GM21619 (cell line): ENCODE measurements around the gene CAPN9.
"Not testable (repeated sequence)": the region's sequence is repeated elsewhere in the genome, so short reads cannot be mapped to it uniquely, and the experiment has no call there.

Experiments used
- ATAC-seq: cut with Tn5 transposase; IDR thresholded peaks from one replicate; pipeline ENCODE4 v1.9.1; 2021; ENCODE audit not compliant: unreplicated experiment

Gene CAPN9

GRCh38 chr1:230767859-230768612 is 20.8 kb downstream of the CAPN9 start:
- ATAC-seq = not testable (repeated sequence)

DNA sequence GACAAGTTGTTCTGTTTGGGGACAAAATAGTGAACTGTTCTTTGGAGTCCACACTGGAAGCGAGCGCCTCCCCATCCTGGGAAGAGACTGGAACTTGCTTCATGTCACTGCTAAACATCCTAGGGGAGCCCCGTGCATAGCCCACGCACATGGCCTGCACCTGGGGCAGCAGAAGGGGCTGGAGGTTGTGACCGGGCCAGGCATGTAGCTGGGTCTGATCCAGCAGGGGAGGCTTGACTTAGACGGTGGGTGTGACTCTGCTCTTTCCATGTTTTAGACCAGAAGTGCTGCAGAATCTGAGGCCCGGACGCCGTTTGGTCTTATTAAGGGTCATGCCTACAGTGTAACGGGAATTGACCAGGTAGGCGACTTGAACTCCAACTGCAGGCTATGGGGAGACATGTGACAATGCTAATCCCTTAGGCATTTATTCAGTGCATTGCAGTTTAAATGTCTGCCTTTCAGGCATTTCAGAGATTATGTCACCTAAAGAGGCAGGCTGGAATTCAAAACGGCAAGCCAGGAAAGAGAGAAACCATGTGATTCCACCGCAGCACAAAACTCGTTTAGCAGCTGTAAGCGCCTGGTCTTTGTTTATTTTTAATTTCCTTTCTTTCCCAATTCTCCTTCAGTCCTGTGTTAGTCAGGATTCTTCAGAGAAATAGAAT is 21.8 kb downstream of the CAPN9 start:
- no peak for ATAC-seq

DNA sequence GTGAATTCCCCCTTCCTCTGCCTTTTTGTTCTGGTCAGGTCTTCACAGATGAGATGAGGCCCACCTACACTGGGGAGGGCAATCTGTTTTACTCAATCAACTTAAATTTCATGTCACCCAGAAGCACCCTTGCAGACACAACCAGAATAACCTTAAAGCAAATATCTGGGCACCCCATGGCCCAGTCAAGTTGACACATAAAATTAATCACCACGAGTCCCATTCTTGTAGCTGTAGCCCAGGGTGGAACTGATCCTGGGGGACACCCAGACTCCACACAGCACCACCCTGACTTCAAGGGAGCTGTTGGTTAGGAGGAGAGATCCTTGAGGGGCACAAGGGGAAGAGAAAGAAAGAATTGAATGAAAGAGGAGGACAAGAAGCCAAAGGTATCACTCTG is 23.1 kb downstream of the CAPN9 start:
- ATAC-seq = no peak

GRCh38 chr1:230771773-230772354 is 24.7 kb downstream of the CAPN9 start:
- no peak for ATAC-seq

- no peak for ATAC-seq
Observed at GRCh38 chr1:230772457-230773395, 25.5 kb downstream of the CAPN9 start.

DNA sequence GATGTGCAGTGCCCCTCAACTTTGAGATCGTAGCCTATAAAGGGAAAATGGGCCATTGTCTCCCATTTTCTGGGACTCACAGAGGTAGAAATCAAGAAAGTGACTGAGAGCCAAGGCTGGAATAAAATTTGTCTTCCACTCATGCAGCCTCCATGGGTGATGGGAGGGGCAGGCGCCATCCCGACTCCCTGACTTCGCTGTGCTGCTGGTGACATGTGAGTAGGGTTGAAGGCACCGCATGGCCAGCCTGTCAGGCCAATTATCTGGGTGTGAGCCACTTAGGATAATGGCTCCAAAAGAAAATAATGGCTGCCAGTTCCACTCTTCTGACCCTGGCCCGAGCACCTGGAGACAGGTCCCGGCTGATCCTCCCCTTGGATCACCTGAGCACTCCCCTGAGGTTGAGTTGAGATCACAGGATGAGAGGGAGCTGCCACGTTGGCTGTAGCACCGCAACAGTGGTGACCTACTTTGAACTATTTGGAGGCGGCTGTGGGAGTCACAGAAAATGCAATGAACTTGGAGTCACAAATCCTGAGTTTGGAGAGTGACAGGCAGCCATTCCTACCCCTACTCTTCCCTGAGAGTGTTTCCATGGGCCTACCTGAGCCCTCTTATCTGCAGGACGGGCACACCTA is 26.3 kb downstream of the CAPN9 start:
- ATAC-seq = no peak

- ATAC-seq = no peak
Observed at GRCh38 chr1:230778916-230779590, 31.9 kb downstream of the CAPN9 start.

DNA sequence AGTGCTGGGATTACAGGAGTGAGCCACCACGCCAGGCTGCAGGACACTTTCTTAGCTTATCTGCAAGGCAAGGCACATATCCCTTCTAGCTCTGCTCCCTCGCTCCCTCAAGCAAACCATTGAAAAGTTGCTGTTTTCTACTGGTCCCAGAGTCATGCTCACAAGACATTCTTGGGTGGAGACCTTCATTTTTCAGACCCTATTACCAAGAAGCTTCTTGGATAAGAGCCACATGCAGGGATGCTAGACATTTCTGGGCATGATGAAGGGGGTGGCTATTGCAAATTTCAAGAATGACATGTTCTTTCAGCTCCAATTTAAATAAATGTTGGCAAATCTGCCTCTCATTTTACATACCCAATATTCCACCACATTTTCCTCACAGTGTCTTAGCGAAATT is 33.9 kb downstream of the CAPN9 start:
- no peak for ATAC-seq

- ATAC-seq = peak; percentile 88
Observed at GRCh38 chr1:230781594-230781993, 34.4 kb downstream of the CAPN9 start.

GRCh38 chr1:230784163-230784562 is 37.0 kb downstream of the CAPN9 start:
- no peak for ATAC-seq

- no peak for ATAC-seq
Observed at GRCh38 chr1:230785636-230786384, 38.6 kb downstream of the CAPN9 start.

DNA sequence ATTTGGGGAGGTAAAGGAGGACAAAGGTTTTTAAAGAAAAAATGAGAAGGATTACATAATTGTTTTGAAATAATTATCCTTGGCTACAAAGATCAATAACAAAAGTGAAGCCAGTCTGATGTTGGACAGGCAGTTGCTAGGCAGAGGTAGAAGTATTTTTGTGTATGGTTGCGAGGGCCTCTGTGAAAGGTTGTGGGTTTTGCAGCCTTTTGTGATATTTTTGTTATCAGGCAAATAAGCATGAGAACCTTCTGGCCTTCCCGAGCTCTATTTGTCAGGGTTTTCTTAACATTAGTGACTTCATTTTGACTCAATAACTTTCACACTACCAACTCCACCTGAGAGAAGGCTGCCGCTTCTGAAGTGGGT is 39.2 kb downstream of the CAPN9 start:
- ATAC-seq = no peak

GRCh38 chr1:230787471-230787870 is 40.3 kb downstream of the CAPN9 start:
- ATAC-seq = no peak

DNA sequence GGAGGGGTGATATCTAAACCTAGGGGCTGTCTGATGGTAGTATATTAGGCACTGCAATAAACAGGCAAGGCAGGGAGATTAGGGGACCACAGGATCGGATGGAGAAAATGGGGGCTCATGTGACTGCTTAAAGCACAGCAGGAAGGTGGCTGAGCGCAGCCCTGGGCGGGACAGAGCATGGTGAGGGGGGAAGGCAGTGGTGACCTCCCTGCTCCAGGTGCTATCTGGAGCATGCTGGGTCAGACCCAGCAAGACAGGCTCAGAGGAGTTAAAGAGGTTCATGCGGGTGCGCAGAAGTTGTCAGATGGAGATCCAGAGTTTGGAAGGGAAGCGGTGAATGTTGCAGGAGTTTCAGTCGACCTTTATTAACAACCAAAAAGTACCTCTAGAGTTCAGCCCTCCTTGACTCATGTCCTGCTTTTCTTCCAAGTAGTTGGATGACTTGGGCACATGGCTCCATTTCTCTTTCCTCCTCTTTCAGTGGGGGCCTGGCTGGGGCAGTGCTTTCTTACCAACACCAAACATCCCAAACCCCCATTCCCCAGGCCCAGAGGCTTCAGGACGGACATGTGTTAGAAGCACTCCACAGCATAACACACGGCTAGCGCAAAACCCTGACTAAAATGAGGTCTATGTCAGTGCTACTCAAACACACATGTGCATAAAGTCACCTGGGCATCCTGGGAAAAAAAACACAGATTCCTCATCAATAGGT is 41.5 kb downstream of the CAPN9 start:
- no peak for ATAC-seq

DNA sequence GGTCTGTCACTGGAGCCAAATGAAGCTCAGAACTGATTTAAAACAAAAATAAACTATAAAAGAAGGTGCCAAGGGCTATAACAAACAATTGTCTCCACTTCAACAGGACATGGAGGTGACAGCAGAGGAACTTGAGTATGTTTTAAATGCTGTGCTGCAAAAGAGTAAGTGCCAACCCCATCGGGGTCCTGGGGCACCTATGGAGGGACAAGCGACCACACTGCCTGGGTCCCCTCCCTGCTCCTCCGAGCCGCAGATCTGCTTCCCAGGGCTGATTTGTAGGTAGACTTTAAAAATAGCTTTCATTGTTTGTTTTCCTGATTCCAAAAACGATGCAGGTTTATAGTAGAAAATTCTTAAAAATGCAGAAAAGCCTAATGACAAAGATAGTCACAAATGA is 42.8 kb downstream of the CAPN9 start:
- ATAC-seq = no peak

GRCh38 chr1:230791986-230792564 is 44.9 kb downstream of the CAPN9 start:
- no peak for ATAC-seq

DNA sequence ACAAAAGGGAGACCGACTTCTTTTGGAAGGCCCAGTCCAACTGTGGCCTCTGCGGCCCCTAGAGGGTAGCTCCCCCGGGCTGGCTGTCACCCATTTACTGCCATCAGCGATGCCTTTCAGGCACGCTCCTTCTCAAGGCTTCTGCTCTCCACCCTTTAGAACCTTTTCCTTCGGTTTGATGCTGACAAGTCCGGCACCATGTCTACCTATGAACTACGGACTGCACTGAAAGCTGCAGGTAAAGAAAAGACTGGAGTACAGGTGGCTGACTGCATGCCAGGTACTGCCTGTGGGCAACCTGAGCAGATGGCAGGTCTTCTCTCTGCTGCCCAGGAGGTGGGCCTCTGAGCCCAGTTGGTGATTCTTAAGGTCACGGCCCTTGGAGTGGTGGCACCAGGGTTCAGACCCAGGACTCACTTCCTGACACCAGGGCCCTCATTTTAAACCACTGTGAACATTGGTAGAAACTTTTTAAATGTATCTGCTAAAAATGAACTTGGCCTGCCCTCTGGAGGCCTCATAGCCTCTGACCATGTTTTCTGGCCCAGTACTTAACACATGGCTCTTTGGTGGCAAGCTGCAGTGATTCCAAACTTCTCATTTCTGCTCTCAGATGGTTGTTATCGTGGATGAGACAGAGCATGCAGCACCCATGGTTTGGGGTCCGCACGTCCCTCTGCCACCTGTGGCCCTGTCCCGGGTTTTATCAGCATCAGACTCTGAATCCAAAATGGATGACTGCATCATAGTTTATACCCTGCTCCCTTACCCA is 45.7 kb downstream of the CAPN9 start:
- ATAC-seq = no peak

- ATAC-seq = no peak
Observed at GRCh38 chr1:230793463-230793745, 46.2 kb downstream of the CAPN9 start.
